Lower leg skin (tissue), 4 donors: ENCODE results near the gene LITAFD. TPM values are rescaled to one million over a fixed set of nuclear protein-coding genes. Genes with fewer than 3 reads are reported as not detected.
A peak's percentile ranks its signal among the peaks of the same experiment; 100 is the strongest.

Experiments
- DNase-seq, 2 donors: peaks; one replicate each; pipeline ENCODE4 v3.0.0-alpha.2; 2019; ENCODE audit warnings: low spot score in 2 of 2
- H3K4me3 ChIP-seq: fragments of 200-600 bp; sonication (generic); 2 replicates; pipeline ENCODE4 v1.5.1; 2017; ENCODE audit warnings: mild to moderate bottlenecking, low read depth; ENCODE audit not compliant: poor library complexity, severe bottlenecking
- CTCF ChIP-seq, 3 donors: fragments of 450-650 bp; IDR thresholded peaks; one replicate each; pipeline ENCODE4 v1.5.1; 2016; ENCODE audit warnings: antibody characterized with exemption in 3 of 3, mild to moderate bottlenecking in 3 of 3, moderate library complexity in 2 of 3
- POLR2A ChIP-seq, 2 donors: fragments of 450-650 bp; IDR thresholded peaks; one replicate each; pipeline ENCODE4 v1.6.1; 2016 to 2017; ENCODE audit warnings: antibody characterized with exemption in 2 of 2, mild to moderate bottlenecking in 1 of 2, moderate library complexity in 1 of 2
- WGBS, 2 donors: methylation state at CpG; one replicate each; pipeline ENCODE4 v1.1.5; 2018; 5-methylcytosine and 5-hydroxymethylcytosine counted together
- intact Hi-C: fragments of 100-400 bp; cut with DNase I; formaldehyde crosslinking; loops from one replicate; pipeline ENCODE4 v1.15.0; 2023; ENCODE audit warnings: low total_unique reads
- total RNA-seq, 4 donors: library from RNA; depleted of rRNA; stranded (reverse); fragments of >200 nt; gene quantifications; one replicate each; pipeline ENCODE4 v1.1.0, GENCODE V29; 2016

The LITAFD gene
- total RNA-seq, 4 donors from 2014 or later, result not detected

GRCh38 chr16:8850279-8850885 is 31.8 kb upstream of the LITAFD start:
- intact Hi-C loops, result no loop called here
- WGBS, 2 donors, result 31 to 45% methylated on average over 11 of the region's 11 CpGs
- TF ChIP-seq POLR2A (IDR thresholded peaks at IDR 0.05), result no peak
- TF ChIP-seq CTCF (IDR thresholded peaks at IDR 0.05), result peak in 1 of 3 donors; percentile 97
- H3K4me3 ChIP-seq, result no peak overlapping the region
- peak in 1 of 2 donors; percentile 87 for DNase-seq

- TF ChIP-seq POLR2A (IDR thresholded peaks at IDR 0.05) (no peak), CTCF (IDR thresholded peaks at IDR 0.05) (no peak)
- intact Hi-C loops, result no loop called here
- 88 to 95% methylated on average over 8 of the region's 8 CpGs for WGBS, 2 donors
- no peak overlapping the region for H3K4me3 ChIP-seq
- DNase-seq, result no peak
Observed at GRCh38 chr16:8851761-8852403, 30.3 kb upstream of the LITAFD start.

- no peak for DNase-seq
- H3K4me3 ChIP-seq, result no peak overlapping the region
- 75 to 79% methylated on average over 8 of the region's 8 CpGs for WGBS, 2 donors
- no peak for TF ChIP-seq POLR2A (IDR thresholded peaks at IDR 0.05)
- TF ChIP-seq CTCF (IDR thresholded peaks at IDR 0.05), result no peak
- intact Hi-C loops, result no loop called here
Observed at GRCh38 chr16:8852534-8852933, 29.6 kb upstream of the LITAFD start.

- TF ChIP-seq POLR2A (IDR thresholded peaks at IDR 0.05), result no peak
- no peak for TF ChIP-seq CTCF (IDR thresholded peaks at IDR 0.05)
- DNase-seq, result peak in 1 of 2 donors; percentile 66
- WGBS, 2 donors, result 81 to 85% methylated on average over 7 of the region's 7 CpGs
- intact Hi-C loops, result no loop called here
- H3K4me3 ChIP-seq, result no peak overlapping the region
Observed at GRCh38 chr16:8853150-8853549, 29.0 kb upstream of the LITAFD start.

- TF ChIP-seq POLR2A (IDR thresholded peaks at IDR 0.05) (no peak), CTCF (IDR thresholded peaks at IDR 0.05) (no peak)
- intact Hi-C loops, result no loop called here
- WGBS, 2 donors, result 87 to 91% methylated on average over 7 of the region's 7 CpGs
Observed at GRCh38 chr16:8853611-8854010, 28.5 kb upstream of the LITAFD start.

More at GRCh38 chr16:8853611-8854010, 28.5 kb upstream of the LITAFD start:
- no peak for DNase-seq
- H3K4me3 ChIP-seq, result no peak overlapping the region
